Neural crest cell (in vitro differentiated cells): ENCODE measurements around the gene PTPRR. TPM values are rescaled to one million over a fixed set of nuclear protein-coding genes. Genes with fewer than 3 reads are reported as not detected.
A peak's percentile ranks its signal among the peaks of the same experiment; 100 is the strongest.

Experiments used
- DNase-seq: peaks from one replicate; pipeline ENCODE4 v3.0.0; 2021; ENCODE audit warnings: low read depth, mixed read lengths, low spot score
- H3K27ac Mint-ChIP-seq: one replicate; pipeline ENCODE4 v1.8.0; 2021; ENCODE audit warnings: mild to moderate bottlenecking, mixed read lengths; ENCODE audit not compliant: unreplicated experiment
- H3K27me3 Mint-ChIP-seq: 2 replicates; pipeline ENCODE4 v1.8.0; 2021; ENCODE audit warnings: low read depth, mild to moderate bottlenecking, mixed read lengths
- H3K36me3 Mint-ChIP-seq: 2 replicates; pipeline ENCODE4 v1.8.0; 2021; ENCODE audit warnings: low read depth, mild to moderate bottlenecking, mixed read lengths
- H3K4me1 Mint-ChIP-seq: 2 replicates; pipeline ENCODE4 v1.8.0; 2021; ENCODE audit warnings: mixed read lengths
- H3K4me3 Mint-ChIP-seq: one replicate; pipeline ENCODE4 v1.8.0; 2021; ENCODE audit warnings: mild to moderate bottlenecking, mixed read lengths
- H3K9me3 Mint-ChIP-seq: 2 replicates; pipeline ENCODE4 v1.8.0; 2021; ENCODE audit warnings: mixed read lengths
- CTCF ChIP-seq: fragments of 200-600 bp; sonication (generic); conservative IDR thresholded peaks from 2 replicates; pipeline ENCODE4 v1.5.0; 2021; ENCODE audit warnings: antibody characterized with exemption, mild to moderate bottlenecking
- total RNA-seq: library from RNA; stranded (reverse); gene quantifications from 2 replicates; pipeline ENCODE4 v1.2.1, GENCODE V29; 2021

Gene PTPRR
- total RNA-seq, 1 donor from 2014 or later, result 0.61 TPM

GRCh38 chr12:70638639-70639360 is 281.7 kb downstream of the PTPRR start:
- H3K4me1 Mint-ChIP-seq, result no peaks in the 10 kb centered on the region
- H3K9me3 Mint-ChIP-seq, result no peaks in the 10 kb centered on the region
- TF ChIP-seq CTCF, result no peak
- no peak overlapping the region for H3K4me3 Mint-ChIP-seq
- no peaks in the 10 kb centered on the region for H3K27me3 Mint-ChIP-seq
- H3K27ac Mint-ChIP-seq, result no peak overlapping the region
- H3K36me3 Mint-ChIP-seq, result no peaks in the 10 kb centered on the region
- DNase-seq, result no peak

- no peak for DNase-seq
- Mint-ChIP-seq H3K9me3 (no peaks in the 10 kb centered on the region), H3K27ac (peak within 1 kb of the TSS; percentile 30), H3K27me3 (no peaks in the 10 kb centered on the region), H3K36me3 (no peaks in the 10 kb centered on the region), H3K4me3 (no peak within 1 kb of the TSS), H3K4me1 (no peaks in the 10 kb centered on the region)
- no peak for TF ChIP-seq CTCF
These were observed 283.0 kb downstream of the PTPRR start, which contains the start of gene PTPRB for GRCh38 chr12:70637303-70638085. Gene PTPRB (minus strand): TSS chr12:70637429. CDS start chr12:70637395, 34 bp downstream.

- no peak overlapping the region for H3K27ac Mint-ChIP-seq
- DNase-seq, result no peak
- TF ChIP-seq CTCF, result no peak
- H3K27me3 Mint-ChIP-seq, result no peaks in the 10 kb centered on the region
- no peaks in the 10 kb centered on the region for H3K36me3 Mint-ChIP-seq
- no peaks in the 10 kb centered on the region for H3K9me3 Mint-ChIP-seq
- H3K4me3 Mint-ChIP-seq, result no peak overlapping the region
- no peaks in the 10 kb centered on the region for H3K4me1 Mint-ChIP-seq
These were observed 284.8 kb downstream of the PTPRR start for GRCh38 chr12:70635755-70636154.

- no peaks in the 10 kb centered on the region for H3K27me3 Mint-ChIP-seq
- H3K36me3 Mint-ChIP-seq, result no peaks in the 10 kb centered on the region
- no peak for DNase-seq
- no peak for TF ChIP-seq CTCF
- H3K27ac Mint-ChIP-seq, result no peak overlapping the region
- no peaks in the 10 kb centered on the region for H3K9me3 Mint-ChIP-seq
- H3K4me3 Mint-ChIP-seq, result no peak overlapping the region
- no peaks in the 10 kb centered on the region for H3K4me1 Mint-ChIP-seq
These were observed 291.6 kb downstream of the PTPRR start for GRCh38 chr12:70628701-70629480.

- H3K4me1 Mint-ChIP-seq, result no peaks in the 10 kb centered on the region
- no peak overlapping the region for H3K27ac Mint-ChIP-seq
- TF ChIP-seq CTCF, result no peak
- no peaks in the 10 kb centered on the region for H3K9me3 Mint-ChIP-seq
- no peaks in the 10 kb centered on the region for H3K27me3 Mint-ChIP-seq
- H3K4me3 Mint-ChIP-seq, result no peak overlapping the region
- DNase-seq, result no peak
- H3K36me3 Mint-ChIP-seq, result no peaks in the 10 kb centered on the region
These were observed 292.9 kb downstream of the PTPRR start for GRCh38 chr12:70627677-70628076.
